OCI-LY1 (cell line): Measurements from ENCODE around the gene EEIG1.

Source experiments
- CTCF ChIP-seq: fragments of 200-600 bp; sonication (generic), shearing (Covaris generic); IDR thresholded peaks from 2 replicates; pipeline ENCODE4 v1.5.1; 2017; ENCODE audit warnings: mild to moderate bottlenecking, antibody characterized with exemption, low read length, moderate library complexity, mixed read lengths
- EZH2 ChIP-seq: fragments of 200-600 bp; sonication (generic), shearing (Covaris generic); IDR thresholded peaks from 2 replicates; pipeline ENCODE4 v1.8.0; 2017; ENCODE audit warnings: borderline replicate concordance, mixed run types, mild to moderate bottlenecking, antibody characterized with exemption, low read length, moderate library complexity, mixed read lengths

- TF ChIP-seq CTCF (no peak), EZH2 (no peak)
Measured at GRCh38 chr9:127959841-127960409, 20.9 kb downstream of the EEIG1 start.
